ENCODE data around the gene TTLL7. TPM values are rescaled to one million over a fixed set of nuclear protein-coding genes. Genes with fewer than 3 reads are reported as not detected.

TTLL7 gene
- total and polyA plus RNA-seq, 9 of the 15 experiments (the other 6 are each of a cell fraction or from before 2014, with no cell fraction given) = 0.63 to 2.6 (median 1.7) TPM

DNA sequence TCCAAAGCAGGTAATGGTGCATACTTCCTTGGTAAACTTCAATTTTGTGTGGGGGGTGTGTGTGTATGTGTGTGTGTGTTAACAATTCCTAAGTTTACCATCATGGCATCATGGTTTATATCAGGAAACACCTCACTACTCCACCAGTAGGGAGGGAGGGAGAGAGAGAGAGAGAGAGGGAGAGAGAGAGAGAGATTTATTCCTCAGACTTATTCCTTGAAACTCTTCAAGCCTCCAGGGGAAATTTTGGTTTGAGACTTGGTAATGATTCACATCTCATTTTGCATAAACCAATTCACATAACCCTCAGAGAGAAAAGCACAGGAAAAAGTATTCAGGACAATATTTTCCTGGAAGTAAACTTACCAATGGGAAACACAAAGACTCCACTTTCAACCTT, 115.0 kb downstream of the TTLL7 start (continued):
- TF ChIP-seq PRPF4 (IDR thresholded peaks at IDR 0.05; ENCODE audit: insufficient read depth, low read depth, low read length, poor library complexity, severe bottlenecking) (no peak), HDAC2 (IDR thresholded peaks at IDR 0.05) (no peak)

DNA sequence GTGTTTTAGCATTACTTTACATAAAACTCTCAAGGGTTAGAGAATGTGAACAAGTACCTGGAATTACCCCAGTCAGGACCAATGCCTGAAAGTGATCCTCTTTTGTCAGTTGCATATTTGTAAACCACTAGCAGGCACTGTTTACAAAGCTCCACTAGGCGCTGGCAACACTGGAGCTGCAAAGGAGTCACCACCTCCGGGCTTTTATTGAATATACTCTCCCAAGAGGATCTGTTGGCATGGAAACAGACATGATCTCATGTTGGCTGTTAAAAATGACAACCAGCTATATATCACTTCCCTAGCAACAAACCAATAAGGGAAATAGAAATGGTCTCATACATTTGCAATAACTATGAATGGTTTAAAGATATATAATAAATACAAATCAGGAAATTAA, 116.0 kb downstream of the TTLL7 start:
- in situ Hi-C loops (cut with MboI) = no loop called here
- FAIRE-seq = no peak
- Histone ChIP-seq H3K27ac (ENCODE audit: extremely low read depth, low read depth, low read length) (no peak overlapping the region), H4K20me1 (replicated peaks; ENCODE audit: control insufficient read depth, insufficient read depth, low read length) (no peaks in the 10 kb centered on the region), H3K27me3 (ENCODE audit: control insufficient read depth in 2 of 2, insufficient read depth in 2 of 2, low read length in 2 of 2) (no peaks in the 10 kb centered on the region), H3K4me3 (no peak overlapping the region), H3K9ac (ENCODE audit: insufficient read depth in 1 of 2, low read depth in 2 of 2, low read length in 2 of 2) (no peak overlapping the region), H3K36me3 (ENCODE audit: control insufficient read depth, insufficient read depth, low read length) (no peaks in the 10 kb centered on the region), H3K4me1 (replicated peaks in 1 of 2; ENCODE audit: control insufficient read depth in 2 of 2, insufficient read depth in 2 of 2, low read length in 2 of 2) (no peaks in the 10 kb centered on the region), H3K4me2 (ENCODE audit: insufficient read depth, low read length) (no peak overlapping the region), H3K79me2 (ENCODE audit: control insufficient read depth, insufficient read depth, low read length) (no peaks in the 10 kb centered on the region), H3K9me1 (ENCODE audit: control insufficient read depth, insufficient read depth, low read length) (no peaks in the 10 kb centered on the region), H3K9me3 (replicated peaks; ENCODE audit: control insufficient read depth, insufficient read depth, low read depth, low read length) (no peaks in the 10 kb centered on the region), H2AFZ (ENCODE audit: low read depth, low read length) (no peak overlapping the region)
- WGBS (ENCODE audit: insufficient coverage, low coverage, missing lambda C conversion rate) = 3% methylated on average over 2 of the region's 2 CpGs
- POLR2A ChIA-PET = no interaction called here
- peak; percentile 13 to 21 (median 14) for DNase-seq (ENCODE audit: extremely low read depth in 1 of 4, low spot score in 3 of 4)
- CTCF ChIA-PET (ENCODE audit: low intra/inter-chr PET ratio) = no interaction called here
- intact Hi-C loops (cut with micrococcal nuclease) = no loop called here
- BruUV-seq (replicated peaks) = no TSS peak
- peak; percentile 78 for ATAC-seq
- TF ChIP-seq TBP (optimal IDR thresholded peaks at IDR 0.05; ENCODE audit: low read depth, low read length) (no peak), ETV1 (tag; conservative IDR thresholded peaks at IDR 0.05; ENCODE audit: low read depth) (no peak; the same call in 1 of the 2 replicates), ARHGAP35 (IDR thresholded peaks at IDR 0.05; ENCODE audit: partially characterized antibody) (no peak), ELF4 (CRISPR knock-in tag; IDR thresholded peaks at IDR 0.05) (no peak), LARP7 (IDR thresholded peaks at IDR 0.05) (no peak), RFX1 (IDR thresholded peaks at IDR 0.05) (peak; percentile 77), ZNF583 (CRISPR knock-in tag; IDR thresholded peaks at IDR 0.05) (no peak), PRPF4 (IDR thresholded peaks at IDR 0.05; ENCODE audit: insufficient read depth, low read depth, low read length, poor library complexity, severe bottlenecking) (no peak)
- TF ChIP-seq, protein P1, sequence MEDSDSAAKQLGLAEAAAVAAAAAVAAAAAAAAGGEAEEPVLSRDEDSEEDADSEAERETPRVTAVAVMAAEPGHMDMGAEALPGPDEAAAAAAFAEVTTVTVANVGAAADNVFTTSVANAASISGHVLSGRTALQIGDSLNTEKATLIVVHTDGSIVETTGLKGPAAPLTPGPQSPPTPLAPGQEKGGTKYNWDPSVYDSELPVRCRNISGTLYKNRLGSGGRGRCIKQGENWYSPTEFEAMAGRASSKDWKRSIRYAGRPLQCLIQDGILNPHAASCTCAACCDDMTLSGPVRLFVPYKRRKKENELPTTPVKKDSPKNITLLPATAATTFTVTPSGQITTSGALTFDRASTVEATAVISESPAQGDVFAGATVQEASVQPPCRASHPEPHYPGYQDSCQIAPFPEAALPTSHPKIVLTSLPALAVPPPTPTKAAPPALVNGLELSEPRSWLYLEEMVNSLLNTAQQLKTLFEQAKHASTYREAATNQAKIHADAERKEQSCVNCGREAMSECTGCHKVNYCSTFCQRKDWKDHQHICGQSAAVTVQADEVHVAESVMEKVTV (CRISPR knock-in tag; IDR thresholded peaks at IDR 0.05) = no peak
- TF ChIP-seq, protein P2, sequence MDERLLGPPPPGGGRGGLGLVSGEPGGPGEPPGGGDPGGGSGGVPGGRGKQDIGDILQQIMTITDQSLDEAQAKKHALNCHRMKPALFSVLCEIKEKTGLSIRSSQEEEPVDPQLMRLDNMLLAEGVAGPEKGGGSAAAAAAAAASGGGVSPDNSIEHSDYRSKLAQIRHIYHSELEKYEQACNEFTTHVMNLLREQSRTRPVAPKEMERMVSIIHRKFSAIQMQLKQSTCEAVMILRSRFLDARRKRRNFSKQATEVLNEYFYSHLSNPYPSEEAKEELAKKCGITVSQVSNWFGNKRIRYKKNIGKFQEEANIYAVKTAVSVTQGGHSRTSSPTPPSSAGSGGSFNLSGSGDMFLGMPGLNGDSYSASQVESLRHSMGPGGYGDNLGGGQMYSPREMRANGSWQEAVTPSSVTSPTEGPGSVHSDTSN (CRISPR knock-in tag; IDR thresholded peaks at IDR 0.05; ENCODE audit: low read depth) = no peak
- TF ChIP-seq, protein P2 (tag; conservative IDR thresholded peaks at IDR 0.05; ENCODE audit: low read depth) = peak; percentile 54
- TF ChIP-seq, protein P3, sequence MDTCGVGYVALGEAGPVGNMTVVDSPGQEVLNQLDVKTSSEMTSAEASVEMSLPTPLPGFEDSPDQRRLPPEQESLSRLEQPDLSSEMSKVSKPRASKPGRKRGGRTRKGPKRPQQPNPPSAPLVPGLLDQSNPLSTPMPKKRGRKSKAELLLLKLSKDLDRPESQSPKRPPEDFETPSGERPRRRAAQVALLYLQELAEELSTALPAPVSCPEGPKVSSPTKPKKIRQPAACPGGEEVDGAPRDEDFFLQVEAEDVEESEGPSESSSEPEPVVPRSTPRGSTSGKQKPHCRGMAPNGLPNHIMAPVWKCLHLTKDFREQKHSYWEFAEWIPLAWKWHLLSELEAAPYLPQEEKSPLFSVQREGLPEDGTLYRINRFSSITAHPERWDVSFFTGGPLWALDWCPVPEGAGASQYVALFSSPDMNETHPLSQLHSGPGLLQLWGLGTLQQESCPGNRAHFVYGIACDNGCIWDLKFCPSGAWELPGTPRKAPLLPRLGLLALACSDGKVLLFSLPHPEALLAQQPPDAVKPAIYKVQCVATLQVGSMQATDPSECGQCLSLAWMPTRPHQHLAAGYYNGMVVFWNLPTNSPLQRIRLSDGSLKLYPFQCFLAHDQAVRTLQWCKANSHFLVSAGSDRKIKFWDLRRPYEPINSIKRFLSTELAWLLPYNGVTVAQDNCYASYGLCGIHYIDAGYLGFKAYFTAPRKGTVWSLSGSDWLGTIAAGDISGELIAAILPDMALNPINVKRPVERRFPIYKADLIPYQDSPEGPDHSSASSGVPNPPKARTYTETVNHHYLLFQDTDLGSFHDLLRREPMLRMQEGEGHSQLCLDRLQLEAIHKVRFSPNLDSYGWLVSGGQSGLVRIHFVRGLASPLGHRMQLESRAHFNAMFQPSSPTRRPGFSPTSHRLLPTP (IDR thresholded peaks at IDR 0.05; ENCODE audit: borderline replicate concordance, extremely low read depth, insufficient read length) = no peak
